SIG-M5 (cell line): ENCODE data around the gene MTHFS.
"Not testable (repeated sequence)": the region's sequence is repeated elsewhere in the genome, so short reads cannot be mapped to it uniquely, and the experiment has no call there.

Experiments
- DNase-seq: peaks from one replicate; lab custom pipeline; 2025; lab: John Stamatoyannopoulos, UW

The MTHFS gene

GRCh38 chr15:79915776-79916501, 19.1 kb upstream of the MTHFS start:
- not testable (repeated sequence) for DNase-seq

- DNase-seq, result no peak
Observed at GRCh38 chr15:79914728-79915127, 17.9 kb upstream of the MTHFS start.

- not testable (repeated sequence) for DNase-seq
Observed at GRCh38 chr15:79909556-79910335, 12.9 kb upstream of the MTHFS start.

GRCh38 chr15:79904271-79904670, 7.5 kb upstream of the MTHFS start:
- no peak for DNase-seq

GRCh38 chr15:79903626-79904025, 6.8 kb upstream of the MTHFS start:
- no peak for DNase-seq

GRCh38 chr15:79903144-79903543, 6.3 kb upstream of the MTHFS start:
- DNase-seq, result no peak

GRCh38 chr15:79901958-79902357, 5.1 kb upstream of the MTHFS start:
- no peak for DNase-seq

- DNase-seq, result not testable (repeated sequence)
Observed at GRCh38 chr15:79900818-79901378, 4.1 kb upstream of the MTHFS start.

- DNase-seq, result no peak
Observed at GRCh38 chr15:79900087-79900486, 3.3 kb upstream of the MTHFS start.

- DNase-seq, result not testable (repeated sequence)
Observed at GRCh38 chr15:79898786-79899185, 2.0 kb upstream of the MTHFS start.

GRCh38 chr15:79898369-79898768, 1.6 kb upstream of the MTHFS start:
- no peak for DNase-seq

- no peak for DNase-seq
Observed at GRCh38 chr15:79897701-79898113, 893 bp upstream of the MTHFS start.

- no peak for DNase-seq
Observed at GRCh38 chr15:79897380-79897678, 515 bp upstream of the MTHFS start.

GRCh38 chr15:79896131-79896633, 632 bp downstream of the MTHFS start:
- DNase-seq, result no peak

GRCh38 chr15:79887054-79887930, 9.5 kb downstream of the MTHFS start:
- DNase-seq, result no peak

- no peak for DNase-seq
Observed at GRCh38 chr15:79886124-79886523, 10.7 kb downstream of the MTHFS start.

- no peak for DNase-seq
Observed at GRCh38 chr15:79884204-79884596, 12.6 kb downstream of the MTHFS start.

GRCh38 chr15:79883579-79884203, 13.1 kb downstream of the MTHFS start:
- no peak for DNase-seq

GRCh38 chr15:79881668-79882067, 15.1 kb downstream of the MTHFS start:
- no peak for DNase-seq

- DNase-seq, result no peak
Observed at GRCh38 chr15:79881254-79881653, 15.6 kb downstream of the MTHFS start.

GRCh38 chr15:79878078-79878705, 18.6 kb downstream of the MTHFS start:
- DNase-seq, result no peak
